Measurements from ENCODE around the gene MYL4.

Gene MYL4

DNA sequence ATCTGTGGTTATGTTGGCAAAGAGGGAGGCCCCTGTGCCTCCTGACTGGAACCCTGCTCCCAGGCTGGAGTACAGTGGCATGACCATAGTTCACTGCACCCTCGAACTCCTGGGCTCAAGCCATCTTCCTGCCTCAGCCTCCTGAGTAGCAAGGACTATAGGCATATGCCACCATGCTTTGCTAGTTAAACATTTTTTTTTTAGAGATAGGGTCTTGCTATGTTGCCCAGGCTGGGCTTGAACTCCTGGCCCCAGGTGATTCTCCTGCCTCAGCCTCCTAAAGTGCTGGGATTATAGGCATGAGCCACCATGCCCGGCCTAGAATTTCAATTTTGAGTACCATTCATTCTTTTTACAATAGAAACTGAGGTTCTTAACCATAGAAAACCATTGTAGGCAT is 23.3 kb downstream of the MYL4 start:
- TF ChIP-seq, protein P1, sequence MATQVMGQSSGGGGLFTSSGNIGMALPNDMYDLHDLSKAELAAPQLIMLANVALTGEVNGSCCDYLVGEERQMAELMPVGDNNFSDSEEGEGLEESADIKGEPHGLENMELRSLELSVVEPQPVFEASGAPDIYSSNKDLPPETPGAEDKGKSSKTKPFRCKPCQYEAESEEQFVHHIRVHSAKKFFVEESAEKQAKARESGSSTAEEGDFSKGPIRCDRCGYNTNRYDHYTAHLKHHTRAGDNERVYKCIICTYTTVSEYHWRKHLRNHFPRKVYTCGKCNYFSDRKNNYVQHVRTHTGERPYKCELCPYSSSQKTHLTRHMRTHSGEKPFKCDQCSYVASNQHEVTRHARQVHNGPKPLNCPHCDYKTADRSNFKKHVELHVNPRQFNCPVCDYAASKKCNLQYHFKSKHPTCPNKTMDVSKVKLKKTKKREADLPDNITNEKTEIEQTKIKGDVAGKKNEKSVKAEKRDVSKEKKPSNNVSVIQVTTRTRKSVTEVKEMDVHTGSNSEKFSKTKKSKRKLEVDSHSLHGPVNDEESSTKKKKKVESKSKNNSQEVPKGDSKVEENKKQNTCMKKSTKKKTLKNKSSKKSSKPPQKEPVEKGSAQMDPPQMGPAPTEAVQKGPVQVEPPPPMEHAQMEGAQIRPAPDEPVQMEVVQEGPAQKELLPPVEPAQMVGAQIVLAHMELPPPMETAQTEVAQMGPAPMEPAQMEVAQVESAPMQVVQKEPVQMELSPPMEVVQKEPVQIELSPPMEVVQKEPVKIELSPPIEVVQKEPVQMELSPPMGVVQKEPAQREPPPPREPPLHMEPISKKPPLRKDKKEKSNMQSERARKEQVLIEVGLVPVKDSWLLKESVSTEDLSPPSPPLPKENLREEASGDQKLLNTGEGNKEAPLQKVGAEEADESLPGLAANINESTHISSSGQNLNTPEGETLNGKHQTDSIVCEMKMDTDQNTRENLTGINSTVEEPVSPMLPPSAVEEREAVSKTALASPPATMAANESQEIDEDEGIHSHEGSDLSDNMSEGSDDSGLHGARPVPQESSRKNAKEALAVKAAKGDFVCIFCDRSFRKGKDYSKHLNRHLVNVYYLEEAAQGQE (IDR thresholded peaks at IDR 0.05; ENCODE audit: insufficient replicate concordance, low read depth): no peak
- TF ChIP-seq SPI1 (IDR thresholded peaks at IDR 0.05; ENCODE audit: borderline replicate concordance, low read depth) (no peak), GABPA (IDR thresholded peaks at IDR 0.05; ENCODE audit: low read depth) (no peak), POLR2AphosphoS5 (IDR thresholded peaks at IDR 0.05; ENCODE audit: low read depth) (no peak)
- TF ChIP-seq, protein P2, sequence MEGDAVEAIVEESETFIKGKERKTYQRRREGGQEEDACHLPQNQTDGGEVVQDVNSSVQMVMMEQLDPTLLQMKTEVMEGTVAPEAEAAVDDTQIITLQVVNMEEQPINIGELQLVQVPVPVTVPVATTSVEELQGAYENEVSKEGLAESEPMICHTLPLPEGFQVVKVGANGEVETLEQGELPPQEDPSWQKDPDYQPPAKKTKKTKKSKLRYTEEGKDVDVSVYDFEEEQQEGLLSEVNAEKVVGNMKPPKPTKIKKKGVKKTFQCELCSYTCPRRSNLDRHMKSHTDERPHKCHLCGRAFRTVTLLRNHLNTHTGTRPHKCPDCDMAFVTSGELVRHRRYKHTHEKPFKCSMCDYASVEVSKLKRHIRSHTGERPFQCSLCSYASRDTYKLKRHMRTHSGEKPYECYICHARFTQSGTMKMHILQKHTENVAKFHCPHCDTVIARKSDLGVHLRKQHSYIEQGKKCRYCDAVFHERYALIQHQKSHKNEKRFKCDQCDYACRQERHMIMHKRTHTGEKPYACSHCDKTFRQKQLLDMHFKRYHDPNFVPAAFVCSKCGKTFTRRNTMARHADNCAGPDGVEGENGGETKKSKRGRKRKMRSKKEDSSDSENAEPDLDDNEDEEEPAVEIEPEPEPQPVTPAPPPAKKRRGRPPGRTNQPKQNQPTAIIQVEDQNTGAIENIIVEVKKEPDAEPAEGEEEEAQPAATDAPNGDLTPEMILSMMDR (IDR thresholded peaks at IDR 0.05; ENCODE audit: insufficient read depth, low read length): no peak
- Histone ChIP-seq H3K4me3 (replicated peaks; ENCODE audit: insufficient read depth, low read length) (no peak overlapping the region), H3K27ac (replicated peaks) (no peak overlapping the region), H3K27me3 (ENCODE audit: insufficient read depth, poor library complexity, severe bottlenecking) (no peaks in the 10 kb centered on the region)
- no peak for DNase-seq (ENCODE audit: low read depth in 1 of 2, low spot score in 1 of 2)

DNA sequence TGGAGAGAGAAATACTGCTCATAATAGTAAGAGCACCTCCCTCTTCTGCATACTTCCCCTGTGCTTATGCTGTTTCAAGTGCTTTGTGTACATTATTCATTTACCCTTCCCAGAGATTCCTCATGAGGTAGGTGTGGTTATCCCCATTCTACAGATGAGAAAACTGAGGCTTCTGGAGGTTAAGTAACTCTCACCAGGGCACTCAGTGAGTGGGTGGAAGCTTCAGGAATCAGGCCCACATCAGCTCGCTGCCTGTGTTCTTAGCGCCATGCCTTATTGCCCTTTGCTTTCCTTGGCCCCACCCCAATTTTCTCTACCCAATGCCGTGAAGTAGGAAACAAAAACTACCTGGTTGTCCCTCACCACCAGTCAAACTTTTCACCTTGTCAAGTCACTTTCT is 26.4 kb downstream of the MYL4 start:
- no peak for DNase-seq (ENCODE audit: low read depth in 1 of 2, low spot score in 1 of 2)
- Histone ChIP-seq H3K27ac (replicated peaks) (no peak overlapping the region), H3K4me3 (replicated peaks; ENCODE audit: insufficient read depth, low read length) (no peak overlapping the region), H3K27me3 (ENCODE audit: insufficient read depth, poor library complexity, severe bottlenecking) (no peaks in the 10 kb centered on the region)
- TF ChIP-seq GABPA (IDR thresholded peaks at IDR 0.05; ENCODE audit: low read depth) (no peak), SPI1 (IDR thresholded peaks at IDR 0.05; ENCODE audit: borderline replicate concordance, low read depth) (no peak), POLR2AphosphoS5 (IDR thresholded peaks at IDR 0.05; ENCODE audit: low read depth) (no peak)
- TF ChIP-seq, protein P2 (IDR thresholded peaks at IDR 0.05; ENCODE audit: insufficient read depth, low read length): no peak
- TF ChIP-seq, protein P1 (IDR thresholded peaks at IDR 0.05; ENCODE audit: insufficient replicate concordance, low read depth): no peak

DNA sequence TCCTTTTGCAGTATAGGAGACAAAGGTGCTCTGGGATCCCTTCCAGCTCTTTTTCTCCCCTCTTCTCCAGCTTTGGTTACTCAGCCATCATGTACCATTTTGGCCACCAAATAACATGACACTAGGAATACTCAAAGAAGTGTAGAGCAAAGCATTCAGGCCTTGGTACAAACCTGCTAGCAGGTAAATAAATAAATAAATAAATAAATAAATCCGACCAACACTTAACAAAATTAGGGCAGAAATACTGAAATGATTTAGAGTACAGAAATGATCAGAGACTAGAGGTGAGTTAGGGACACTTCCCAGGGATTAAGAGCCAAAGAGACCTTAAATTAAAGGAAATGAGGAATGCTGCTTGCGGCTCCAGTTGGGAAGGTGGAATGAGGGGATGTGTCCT is 26.8 kb downstream of the MYL4 start:
- H3K4me3 ChIP-seq (replicated peaks; ENCODE audit: insufficient read depth, low read length): no peak overlapping the region
- no peak overlapping the region for H3K27ac ChIP-seq (replicated peaks)
- TF ChIP-seq SPI1 (IDR thresholded peaks at IDR 0.05; ENCODE audit: borderline replicate concordance, low read depth): no peak
- TF ChIP-seq GABPA (IDR thresholded peaks at IDR 0.05; ENCODE audit: low read depth): no peak
- TF ChIP-seq, protein P1 (IDR thresholded peaks at IDR 0.05; ENCODE audit: insufficient replicate concordance, low read depth): no peak
- TF ChIP-seq POLR2AphosphoS5 (IDR thresholded peaks at IDR 0.05; ENCODE audit: low read depth): no peak
- TF ChIP-seq, protein P2 (IDR thresholded peaks at IDR 0.05; ENCODE audit: insufficient read depth, low read length): no peak
- DNase-seq (ENCODE audit: low read depth in 1 of 2, low spot score in 1 of 2): no peak
- no peaks in the 10 kb centered on the region for H3K27me3 ChIP-seq (ENCODE audit: insufficient read depth, poor library complexity, severe bottlenecking)

Measured in HL-60 (cell line).